Esophagus squamous epithelium (tissue), 4 donors: Measurements from ENCODE around the gene OBP2A.

Experiments
- CTCF ChIP-seq, 6 experiments: fragments of 450-650 bp in 4 of 6; fragments of 200-600 bp in 2 of 6; sonication (generic) in 2 of 6; IDR thresholded peaks; one replicate each; pipeline ENCODE4 v1.5.1; 2016 to 2019; ENCODE audit warnings: antibody characterized with exemption in 6 of 6, mild to moderate bottlenecking in 4 of 6, moderate library complexity in 4 of 6
- POLR2A ChIP-seq, 4 donors: fragments of 450-650 bp; IDR thresholded peaks; one replicate each; pipeline ENCODE4 v1.6.1; 2017; ENCODE audit warnings: antibody characterized with exemption in 4 of 4, mild to moderate bottlenecking in 4 of 4, moderate library complexity in 3 of 4

DNA sequence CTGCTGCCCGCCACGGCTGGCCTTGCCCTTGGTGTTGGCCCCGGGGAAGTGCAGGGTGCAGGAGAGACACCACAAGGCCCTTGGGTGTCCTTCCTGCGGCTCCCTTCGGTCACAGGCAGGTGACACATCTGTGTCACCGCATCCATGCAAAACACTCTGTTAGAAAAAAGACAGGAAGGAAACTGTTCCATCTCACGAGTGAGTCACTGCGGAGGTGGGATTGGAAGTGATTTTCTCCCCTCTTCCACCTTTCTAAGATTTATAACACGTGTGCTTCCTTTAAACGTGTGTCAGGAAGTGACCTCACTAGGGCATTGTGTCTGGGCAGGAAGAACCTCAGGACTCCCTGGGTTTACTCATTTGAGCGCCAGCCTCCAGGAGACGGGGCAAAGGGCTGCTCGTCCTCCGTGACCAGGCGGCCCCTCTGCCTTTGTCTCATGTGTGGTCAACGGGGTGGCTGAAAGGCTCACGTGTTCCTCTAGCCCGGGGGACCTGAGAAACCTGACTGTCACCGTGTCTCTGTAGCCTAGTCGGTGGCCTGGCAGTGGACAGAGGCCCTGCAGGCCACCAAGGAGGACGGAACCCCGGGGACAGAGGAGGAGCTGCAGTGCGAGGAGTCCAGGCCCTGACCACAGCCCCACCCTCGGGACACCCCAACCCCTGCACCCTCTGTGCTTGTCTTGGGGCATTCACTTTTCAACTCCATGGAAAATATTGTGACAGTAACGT, 29.6 kb upstream of the OBP2A start:
- TF ChIP-seq CTCF (IDR thresholded peaks at IDR 0.05) (no peak), POLR2A (IDR thresholded peaks at IDR 0.05) (no peak)
